Activated T-cell treated with anti-CD3 and anti-CD28 coated beads for 48 hours (primary cell): ENCODE results near the gene SIGLEC7.

Source experiments
- DNase-seq: peaks from one replicate; pipeline ENCODE4 v3.0.0-alpha.2; 2020; ENCODE audit warnings: low read depth

SIGLEC7 gene

GRCh38 chr19:51169283-51169918 is 27.3 kb downstream of the SIGLEC7 start:
- DNase-seq: peak; percentile 59

DNA sequence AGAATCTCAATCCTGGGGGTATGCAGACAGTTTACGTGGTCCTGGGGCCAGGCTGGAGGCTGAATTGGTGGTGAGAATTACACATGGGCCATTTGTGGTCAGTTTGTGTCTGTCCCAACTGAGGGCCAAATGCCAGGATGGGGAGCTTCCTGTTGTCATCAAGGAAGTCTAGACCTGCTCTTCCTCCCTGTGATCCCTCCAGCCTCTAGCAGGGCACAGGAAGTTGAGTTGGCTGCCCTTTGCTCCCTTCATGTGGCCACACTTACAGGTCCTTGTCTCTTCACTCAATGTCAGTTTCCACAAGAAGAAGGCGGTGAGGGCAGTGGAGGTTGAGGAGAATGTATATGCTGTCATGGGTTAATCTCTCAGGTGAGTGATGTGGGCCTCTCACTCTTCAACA is 30.1 kb downstream of the SIGLEC7 start:
- no peak for DNase-seq

GRCh38 chr19:51173681-51174080 is 31.6 kb downstream of the SIGLEC7 start:
- DNase-seq: no peak

DNA sequence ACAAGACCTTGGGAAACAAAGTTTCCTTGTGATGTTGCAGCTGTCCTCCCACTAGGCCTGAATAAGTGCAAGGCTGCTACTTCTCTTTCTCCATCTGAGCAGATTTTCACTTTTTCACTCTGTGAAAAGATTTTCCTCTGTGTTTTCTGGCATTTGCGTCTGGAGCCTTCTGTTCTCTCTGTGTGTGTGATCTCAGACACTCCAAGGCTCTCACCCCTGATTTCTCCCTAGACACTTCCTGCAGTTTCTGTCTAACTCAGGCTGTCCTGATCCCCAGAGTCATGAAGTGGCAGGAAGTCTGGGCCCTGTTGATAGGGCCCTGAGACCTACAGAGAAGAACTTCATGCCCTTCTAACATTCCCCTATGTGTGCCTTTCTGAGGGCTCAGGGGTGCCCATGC is 37.2 kb downstream of the SIGLEC7 start:
- DNase-seq: no peak

DNA sequence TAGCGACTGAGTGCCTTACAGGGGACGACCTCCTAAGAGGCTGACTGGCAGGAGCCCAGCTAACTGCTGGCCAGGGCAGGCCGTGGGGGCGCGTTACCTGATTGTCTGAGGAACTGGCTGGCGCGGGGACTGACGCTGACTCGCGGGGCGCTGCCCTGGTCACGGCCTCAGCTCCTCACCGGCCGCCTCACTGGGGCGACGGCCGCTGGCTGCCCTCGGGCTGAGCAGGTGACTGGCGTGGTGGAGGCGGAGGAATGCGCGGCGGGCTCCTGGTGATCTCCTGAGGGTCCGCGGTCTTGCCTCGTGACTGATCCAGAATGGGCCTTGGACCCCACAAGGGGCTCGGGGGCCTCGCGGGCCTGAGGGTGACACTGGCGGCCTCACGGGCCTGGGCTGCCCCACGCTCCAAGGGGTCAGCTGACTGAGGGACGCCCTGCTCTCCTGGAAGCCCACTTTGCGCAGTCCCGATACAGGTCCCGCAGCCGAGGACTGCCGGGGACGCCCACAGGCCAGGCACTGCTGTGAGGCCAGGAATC is 39.3 kb downstream of the SIGLEC7 start:
- DNase-seq: no peak

- DNase-seq: peak; percentile 24
Measured at GRCh38 chr19:51181913-51182419, 39.9 kb downstream of the SIGLEC7 start.

DNA sequence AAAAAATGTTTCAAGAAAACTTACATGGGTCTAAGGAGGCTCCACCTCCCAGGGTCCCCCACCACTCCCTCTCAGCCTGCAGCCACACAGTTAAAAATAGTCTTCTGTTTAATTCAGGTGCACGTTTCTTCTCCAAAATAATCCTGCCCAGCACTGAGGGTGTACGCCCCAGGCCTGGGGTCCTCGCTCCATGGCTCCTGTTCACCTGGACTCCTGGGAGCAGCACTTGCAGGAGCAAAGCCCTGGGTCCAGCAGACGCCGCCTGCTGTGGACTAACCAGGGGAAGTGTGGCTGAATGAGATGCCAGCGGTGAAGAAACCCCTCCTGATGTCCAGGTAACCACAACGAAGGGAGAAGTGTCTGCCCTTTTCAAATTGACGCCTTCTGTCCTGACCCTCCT is 41.5 kb downstream of the SIGLEC7 start:
- DNase-seq: no peak

DNA sequence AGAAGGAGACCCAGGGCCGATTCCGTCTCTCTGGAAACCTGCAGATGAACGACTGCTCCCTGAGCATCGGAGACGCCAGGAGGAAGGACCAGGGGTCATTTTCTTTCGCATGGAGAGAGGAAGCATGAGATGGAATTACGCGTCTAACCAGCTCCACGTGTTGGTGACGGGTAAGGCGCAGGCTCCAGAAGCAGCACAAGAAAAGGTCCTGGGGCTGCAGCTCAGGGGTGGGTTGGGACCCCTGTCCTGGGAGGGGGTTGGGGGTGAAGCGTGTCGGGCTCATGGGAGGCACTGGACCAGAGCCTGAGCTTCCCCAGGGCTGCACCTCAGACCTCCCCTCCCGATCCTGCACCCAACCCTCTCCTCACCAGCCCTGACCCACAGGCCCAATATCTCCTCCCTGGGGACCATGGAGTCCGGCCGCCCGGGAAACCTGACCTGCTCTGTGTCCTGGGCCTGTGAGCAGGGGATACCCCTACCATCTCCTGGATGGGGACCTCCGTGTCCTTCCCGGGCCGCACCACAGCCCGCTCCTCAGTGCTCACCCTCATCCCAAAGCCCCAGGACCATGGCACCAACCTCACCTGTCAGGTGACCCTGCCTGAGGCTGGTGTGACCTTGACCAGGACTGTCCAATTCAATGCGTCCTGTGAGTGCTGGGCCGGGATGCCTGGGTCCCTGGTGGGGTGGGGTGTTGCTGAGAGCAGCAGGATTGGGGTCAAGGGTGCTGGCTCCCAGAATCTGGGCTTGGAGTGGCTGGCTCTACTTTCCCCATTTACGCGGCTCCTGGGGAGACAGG is 43.2 kb downstream of the SIGLEC7 start:
- DNase-seq: no peak

- DNase-seq: no peak
Measured at GRCh38 chr19:51185868-51186215, 43.7 kb downstream of the SIGLEC7 start.

DNA sequence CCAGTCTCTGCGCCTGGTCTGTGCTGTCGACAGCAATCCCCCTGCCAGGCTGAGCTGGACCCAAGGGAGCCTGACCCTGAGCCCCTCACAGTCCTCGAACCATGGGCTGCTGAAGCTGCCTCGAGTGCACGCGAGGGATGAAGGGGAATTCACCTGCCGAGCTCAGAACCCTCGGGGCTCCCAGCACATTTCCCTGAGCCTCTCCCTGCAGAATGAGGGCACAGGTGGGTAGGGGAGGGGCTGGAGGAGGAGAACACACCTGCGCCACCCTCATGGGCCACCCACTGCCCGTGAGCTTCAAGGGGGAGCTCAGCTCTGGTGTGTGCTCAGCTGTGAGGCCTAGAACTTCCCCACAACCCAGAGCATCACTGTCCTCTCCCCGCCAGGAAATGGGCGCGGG is 44.2 kb downstream of the SIGLEC7 start:
- DNase-seq: no peak

DNA sequence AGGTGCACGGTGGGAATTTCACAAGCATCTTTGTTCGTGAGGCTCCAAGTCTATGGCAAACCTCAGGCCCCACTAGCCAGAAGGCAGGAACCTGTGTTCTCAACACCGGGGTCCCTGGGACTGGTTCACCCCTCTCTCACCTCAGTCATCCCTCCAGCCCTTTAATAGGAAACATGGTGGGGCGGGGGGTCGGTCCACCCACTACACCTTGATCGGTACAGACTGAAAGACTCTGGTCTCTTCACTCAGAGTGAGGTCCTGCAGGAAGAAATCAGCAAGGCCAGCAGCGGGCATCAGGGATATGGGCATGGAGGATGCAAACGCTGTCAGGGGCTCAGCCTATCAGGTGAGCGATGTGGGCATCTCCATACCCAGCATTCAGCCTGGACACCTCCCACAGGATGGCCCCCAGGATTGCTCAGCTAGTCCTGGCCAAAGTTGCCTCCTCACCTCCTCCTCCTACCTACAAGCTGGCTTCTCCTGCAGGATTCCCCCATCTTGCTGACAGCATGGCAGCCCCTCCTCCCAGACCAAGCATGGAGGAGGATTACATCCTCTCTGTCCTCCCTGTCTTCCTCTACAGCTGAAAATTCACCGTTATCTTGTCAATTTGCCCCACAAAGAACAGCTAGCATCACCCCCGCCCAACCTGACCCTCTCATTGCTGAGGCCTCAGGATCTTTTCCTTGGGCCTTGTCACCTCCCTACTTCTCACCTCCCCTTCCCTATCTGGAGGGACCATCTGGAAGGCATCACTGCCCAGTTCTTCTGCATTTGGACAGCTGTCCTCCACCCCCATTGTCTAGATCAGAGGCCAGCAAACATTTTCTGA is 45.5 kb downstream of the SIGLEC7 start:
- no peak for DNase-seq

- no peak for DNase-seq
Measured at GRCh38 chr19:51188227-51188559, 46.1 kb downstream of the SIGLEC7 start.

GRCh38 chr19:51192689-51193088 is 50.6 kb downstream of the SIGLEC7 start:
- no peak for DNase-seq

- DNase-seq: no peak
Measured at GRCh38 chr19:51194527-51195315, 52.6 kb downstream of the SIGLEC7 start.

DNA sequence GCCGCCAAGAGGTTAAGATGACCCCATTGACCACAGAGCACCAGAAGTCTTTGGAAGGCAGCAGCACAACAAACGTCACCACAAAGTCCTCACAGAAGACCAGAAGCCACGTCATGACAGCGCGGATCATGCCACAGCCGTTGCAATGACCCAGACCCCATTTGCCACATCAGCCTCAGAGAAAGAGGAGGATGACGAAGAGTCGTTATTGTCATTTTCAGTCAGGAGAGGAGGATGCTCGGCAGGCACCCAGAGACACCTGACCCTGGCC is 53.1 kb downstream of the SIGLEC7 start:
- no peak for DNase-seq

GRCh38 chr19:51195616-51196015 is 53.5 kb downstream of the SIGLEC7 start:
- DNase-seq: no peak

GRCh38 chr19:51196181-51196580 is 54.1 kb downstream of the SIGLEC7 start:
- DNase-seq: no peak

DNA sequence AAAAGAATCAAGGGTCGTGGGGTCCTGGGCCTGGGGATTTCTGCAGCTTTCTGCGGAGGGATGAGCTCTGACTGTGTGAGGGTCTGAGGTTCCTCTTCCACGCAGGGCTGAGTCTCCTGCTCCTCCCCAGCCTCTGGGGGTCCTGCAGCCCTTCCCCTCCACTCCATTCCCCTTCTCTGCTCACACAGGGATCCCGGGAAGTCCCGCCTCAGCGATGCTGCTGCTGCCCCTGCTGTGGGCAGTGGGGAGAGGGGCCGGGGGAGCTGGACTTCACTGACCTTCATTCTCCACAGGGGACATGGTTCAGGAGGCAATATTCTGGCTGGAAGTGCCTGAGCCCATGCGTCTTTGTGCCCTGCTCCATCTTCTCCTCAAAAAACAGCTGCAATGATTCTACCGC is 56.5 kb downstream of the SIGLEC7 start:
- no peak for DNase-seq

DNA sequence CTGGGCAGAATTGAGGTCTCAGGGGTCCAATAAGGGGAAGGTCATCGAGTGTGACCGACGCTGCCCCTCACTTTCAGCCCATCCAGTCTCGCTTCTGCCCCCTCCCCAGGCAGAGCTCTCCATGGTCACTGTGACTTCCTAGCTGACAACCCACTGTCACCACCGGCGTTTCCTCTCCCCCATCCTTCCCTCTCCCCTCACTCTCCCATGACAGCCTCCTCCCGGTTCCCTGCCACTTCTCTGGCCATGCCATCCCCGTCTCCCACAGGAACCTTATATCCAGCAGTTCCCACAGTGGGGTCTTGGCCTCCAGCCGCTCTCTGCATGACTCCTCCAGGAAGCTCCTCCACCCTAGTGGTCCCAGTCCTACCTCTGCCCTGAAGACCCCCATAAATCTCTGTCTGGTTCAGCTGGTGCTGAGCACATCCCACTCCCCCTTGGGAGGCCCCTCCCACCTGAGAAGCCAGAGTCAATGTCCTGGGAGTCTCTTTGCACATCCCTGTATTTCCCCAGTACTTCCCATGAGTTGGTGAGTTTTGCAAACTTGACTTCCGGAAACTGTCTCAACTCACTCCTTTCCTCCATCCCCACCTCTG is 58.1 kb downstream of the SIGLEC7 start:
- DNase-seq: no peak

GRCh38 chr19:51201712-51202111 is 59.6 kb downstream of the SIGLEC7 start:
- DNase-seq: no peak
